ENCODE data around the gene HMGB4.

- TF ChIP-seq CTCF (IDR thresholded peaks at IDR 0.05) (no peak), POLR2AphosphoS5 (IDR thresholded peaks at IDR 0.05) (no peak), POLR2A (IDR thresholded peaks at IDR 0.05) (no peak)
These were observed 37.6 kb upstream of the HMGB4 start for GRCh38 chr1:33826311-33826710.

All from upper lobe of left lung (tissue), 4 donors.